Ascending aorta (tissue), 2 donors: ENCODE data around the gene TBX2. TPM values are rescaled to one million over a fixed set of nuclear protein-coding genes. Genes with fewer than 3 reads are reported as not detected.

ENCODE experiments used
- DNase-seq, 2 donors: peaks; one replicate each; pipeline ENCODE4 v3.0.0-alpha.2; 2019; ENCODE audit warnings: low spot score in 2 of 2
- H3K27ac ChIP-seq, 2 donors: fragments of 200-600 bp; sonication (generic); one replicate each; pipeline ENCODE4 v1.5.1; 2016 to 2017; ENCODE audit warnings: mild to moderate bottlenecking in 1 of 2
- H3K27me3 ChIP-seq: fragments of 200-600 bp; sonication (generic); one replicate; pipeline ENCODE4 v1.5.1; 2017
- H3K36me3 ChIP-seq, 2 donors: fragments of 200-600 bp; sonication (generic); one replicate each; pipeline ENCODE4 v1.5.1; 2016
- H3K4me1 ChIP-seq, 2 donors: fragments of 200-600 bp; sonication (generic); one replicate each; pipeline ENCODE4 v1.5.1; 2016 to 2017; ENCODE audit warnings: mild to moderate bottlenecking in 1 of 2
- H3K4me3 ChIP-seq, 2 donors: fragments of 200-600 bp; sonication (generic); one replicate each; pipeline ENCODE4 v1.5.1; 2016 to 2017; ENCODE audit warnings: mild to moderate bottlenecking in 1 of 2
- H3K9me3 ChIP-seq, 2 donors: fragments of 200-600 bp; sonication (generic); one replicate each; pipeline ENCODE4 v1.5.1; 2016
- CTCF ChIP-seq, 3 experiments: fragments of 200-600 bp in 2 of 3; fragments of 450-650 bp in 1 of 3; sonication (generic) in 2 of 3; IDR thresholded peaks; one replicate each; pipeline ENCODE4 v1.5.1; 2016 to 2019; ENCODE audit warnings: antibody characterized with exemption in 3 of 3, mild to moderate bottlenecking in 1 of 3, moderate library complexity in 1 of 3
- intact Hi-C: fragments of 100-400 bp; cut with DNase I; formaldehyde crosslinking; loops from one replicate; pipeline ENCODE4 v1.15.1; 2023
- total RNA-seq: library from RNA; depleted of rRNA; stranded (reverse); fragments of >200 nt; gene quantifications from one replicate; pipeline ENCODE4 v1.1.0, GENCODE V29; 2016

TBX2 gene
- total RNA-seq, 1 donor from 2014 or later = 100 TPM

- DNase-seq = no peak
- H3K27me3 ChIP-seq = peaks cover 29% of the 10 kb centered on the region
- H3K36me3 ChIP-seq = no peaks in the 10 kb centered on the region
- H3K27ac ChIP-seq = no peak overlapping the region
- H3K4me1 ChIP-seq = peaks cover 5 to 14% of the 10 kb centered on the region in 2 donors
- no peak for TF ChIP-seq CTCF (IDR thresholded peaks at IDR 0.05)
- H3K4me3 ChIP-seq = peak overlapping the region; percentile 34 to 63
- no peaks in the 10 kb centered on the region for H3K9me3 ChIP-seq
- intact Hi-C loops = no loop called here
Measured at GRCh38 chr17:61450641-61451537, 51.2 kb downstream of the TBX2 start.

GRCh38 chr17:61451538-61452300, 52.1 kb downstream of the TBX2 start:
- intact Hi-C loops = no loop called here
- TF ChIP-seq CTCF (IDR thresholded peaks at IDR 0.05) = no peak

GRCh38 chr17:61452301-61453290, 53.0 kb downstream of the TBX2 start, which contains the start of gene TBX4:
TBX4 (plus strand) TSS chr17:61452422; CDS start chr17:61456491, 4,069 bp downstream.
- no peaks in the 10 kb centered on the region for H3K9me3 ChIP-seq
- no peak for TF ChIP-seq CTCF (IDR thresholded peaks at IDR 0.05)
- H3K27ac ChIP-seq = no peak within 1 kb of the TSS
- peaks cover 5 to 14% of the 10 kb centered on the region in 2 donors for H3K4me1 ChIP-seq
- no peaks in the 10 kb centered on the region for H3K36me3 ChIP-seq
- H3K4me3 ChIP-seq = peak within 1 kb of the TSS; percentile 34 to 63
- intact Hi-C loops = no loop called here
- DNase-seq = no peak
- H3K27me3 ChIP-seq = peaks cover 39% of the 10 kb centered on the region

More at GRCh38 chr17:61451538-61452300, 52.1 kb downstream of the TBX2 start:
- no peaks in the 10 kb centered on the region for H3K9me3 ChIP-seq
- no peaks in the 10 kb centered on the region for H3K36me3 ChIP-seq
- H3K4me3 ChIP-seq = peak overlapping the region; percentile 34 to 63
- H3K4me1 ChIP-seq = peaks cover 5 to 14% of the 10 kb centered on the region in 2 donors
- H3K27ac ChIP-seq = no peak overlapping the region
- peaks cover 34% of the 10 kb centered on the region for H3K27me3 ChIP-seq
- DNase-seq = no peak

GRCh38 chr17:61453566-61454380, 54.1 kb downstream of the TBX2 start:
- Histone ChIP-seq H3K27me3 (peaks cover 39% of the 10 kb centered on the region), H3K4me1 (peaks cover 5 to 14% of the 10 kb centered on the region in 2 donors), H3K4me3 (no peak overlapping the region), H3K27ac (no peak overlapping the region), H3K36me3 (no peaks in the 10 kb centered on the region), H3K9me3 (no peaks in the 10 kb centered on the region)
- TF ChIP-seq CTCF (IDR thresholded peaks at IDR 0.05) = no peak
- no peak for DNase-seq
- intact Hi-C loops = no loop called here
